Activated CD4-positive, alpha-beta T cell treated with anti-CD3 and anti-CD28 coated beads for 4 hours (primary cell): ENCODE results near the gene PTPRN2.
"Not testable (repeated sequence)": the region's sequence is repeated elsewhere in the genome, so short reads cannot be mapped to it uniquely, and the experiment has no call there.

ENCODE experiments used
- DNase-seq, 2 donors: peaks; one replicate each; pipeline ENCODE4 v3.0.0-alpha.2; 2020

PTPRN2 gene

DNA sequence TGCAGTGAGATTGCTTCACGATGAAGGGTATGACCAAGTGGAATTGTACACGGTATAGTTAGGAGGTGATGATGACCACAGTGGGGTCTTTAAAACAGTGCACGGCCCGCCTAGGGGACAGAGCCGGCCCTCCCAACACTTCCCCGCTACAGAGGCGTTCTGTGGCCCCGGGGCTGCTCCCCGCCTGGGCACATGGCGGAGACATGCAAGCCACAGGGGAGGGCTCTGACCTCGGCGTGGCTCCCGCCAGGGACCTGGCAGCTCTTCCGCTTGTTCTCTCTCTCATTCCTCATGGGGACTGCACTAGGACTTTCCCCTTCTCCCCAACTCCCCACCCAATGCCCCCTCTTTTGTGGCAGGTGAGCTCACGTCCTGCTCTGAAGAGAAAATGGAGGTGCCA is 857.0 kb downstream of the PTPRN2 start:
- DNase-seq = no peak

DNA sequence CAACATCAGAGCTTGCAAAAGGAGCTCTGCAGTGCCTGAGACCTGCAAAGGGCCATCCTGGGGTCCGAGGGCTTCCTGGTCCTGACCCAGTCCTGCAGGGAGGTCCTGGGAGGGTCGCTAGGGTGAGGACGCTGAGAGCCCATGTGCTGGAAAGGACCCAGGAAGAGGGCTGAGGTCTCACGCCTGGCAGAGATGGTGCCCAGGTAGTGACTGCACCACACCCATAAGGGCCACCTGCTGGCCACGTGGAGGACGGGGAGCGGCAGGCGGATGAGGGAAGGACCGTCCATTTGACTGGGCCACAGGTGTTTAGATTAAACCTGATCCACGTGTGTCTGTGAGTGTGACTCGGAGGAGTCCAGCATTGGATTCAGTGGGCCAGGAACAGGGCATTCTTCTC is 858.1 kb downstream of the PTPRN2 start:
- DNase-seq = no peak

DNA sequence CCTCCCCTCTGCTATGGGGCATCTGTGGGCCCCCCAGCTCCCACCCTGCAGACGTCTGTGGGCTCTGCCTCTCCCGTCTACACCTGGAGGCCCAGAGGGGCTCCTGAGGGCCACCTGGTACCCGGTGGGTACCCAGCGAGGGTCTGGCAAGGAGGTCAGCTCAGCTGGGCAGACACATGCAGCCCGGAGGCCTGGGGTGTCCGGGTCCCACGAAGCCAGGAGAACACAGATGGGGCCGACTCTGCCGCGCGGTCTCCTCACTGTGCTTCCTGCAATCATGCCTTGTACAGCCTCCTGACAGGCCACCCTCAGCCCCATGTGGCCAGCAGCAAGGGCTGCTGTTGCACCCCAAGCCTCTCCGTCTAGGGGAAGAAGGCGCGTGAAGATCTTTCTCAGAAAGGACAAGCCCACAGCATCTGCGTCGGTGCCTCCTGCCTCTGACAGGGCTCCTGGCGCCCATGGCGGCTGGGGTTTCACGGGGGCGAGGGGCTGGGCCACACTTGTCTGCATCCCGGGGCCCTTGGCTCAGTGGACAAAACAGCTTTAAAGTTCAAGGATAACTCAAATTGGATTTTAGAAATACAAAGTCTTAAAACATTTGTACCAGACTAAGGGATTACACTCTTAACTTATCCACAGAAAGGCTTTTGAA is 859.5 kb downstream of the PTPRN2 start:
- no peak for DNase-seq

DNA sequence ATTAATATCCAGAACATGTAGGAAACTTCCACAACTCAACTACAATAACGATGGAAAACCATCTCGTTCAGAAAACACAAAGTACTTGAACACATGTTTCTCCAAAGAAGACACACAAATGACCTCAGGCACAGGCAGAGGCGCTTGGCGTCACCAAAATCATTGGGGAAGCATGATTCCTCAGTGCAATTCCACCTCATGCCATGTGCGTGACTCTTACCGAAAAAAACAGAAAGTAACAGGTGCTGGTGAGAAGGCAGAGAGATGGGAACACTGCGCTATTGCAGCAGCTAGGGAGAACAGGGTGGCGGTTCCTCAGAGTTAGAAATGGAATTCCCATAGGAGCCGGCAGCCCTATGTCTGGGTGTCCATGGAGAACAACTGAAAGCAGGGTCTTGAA is 860.9 kb downstream of the PTPRN2 start:
- DNase-seq = no peak

DNA sequence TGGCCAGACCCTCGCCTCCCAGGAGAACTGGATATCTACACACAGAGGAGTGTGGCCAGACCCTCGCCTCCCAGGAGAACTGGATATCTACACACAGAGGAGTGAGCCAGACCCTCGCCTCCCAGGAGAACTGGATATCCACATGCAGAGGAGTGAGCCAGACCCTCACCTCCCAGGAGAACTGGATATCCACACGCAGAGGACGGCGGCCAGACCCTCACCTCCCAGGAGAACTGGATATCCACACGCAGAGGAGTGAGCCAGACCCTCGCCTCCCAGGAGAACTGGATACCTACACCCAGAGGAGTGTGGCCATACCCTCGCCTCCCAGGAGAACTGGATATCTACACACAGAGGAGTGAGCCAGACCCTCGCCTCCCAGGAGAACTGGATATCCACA is 862.3 kb downstream of the PTPRN2 start:
- DNase-seq = not testable (repeated sequence)

DNA sequence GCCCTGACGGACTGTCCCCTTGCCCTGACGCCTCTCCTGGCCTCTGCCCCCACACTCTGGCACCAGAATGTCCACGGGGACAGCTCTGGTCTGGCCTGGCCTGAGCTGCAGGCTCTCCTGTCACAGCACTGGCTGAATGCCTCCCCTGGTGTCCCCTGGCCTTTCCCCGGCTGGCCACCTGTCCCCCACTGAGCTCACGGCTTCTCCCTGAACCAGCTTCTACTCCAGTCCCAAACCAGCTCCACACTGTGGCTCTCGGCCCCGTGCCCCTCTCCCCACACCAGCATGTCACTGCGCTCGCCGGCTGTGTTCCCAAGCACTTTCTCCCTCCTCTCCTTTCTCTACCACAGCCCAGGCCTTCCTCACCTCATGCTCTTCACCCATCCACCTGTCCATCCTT is 864.4 kb downstream of the PTPRN2 start:
- DNase-seq = no peak

DNA sequence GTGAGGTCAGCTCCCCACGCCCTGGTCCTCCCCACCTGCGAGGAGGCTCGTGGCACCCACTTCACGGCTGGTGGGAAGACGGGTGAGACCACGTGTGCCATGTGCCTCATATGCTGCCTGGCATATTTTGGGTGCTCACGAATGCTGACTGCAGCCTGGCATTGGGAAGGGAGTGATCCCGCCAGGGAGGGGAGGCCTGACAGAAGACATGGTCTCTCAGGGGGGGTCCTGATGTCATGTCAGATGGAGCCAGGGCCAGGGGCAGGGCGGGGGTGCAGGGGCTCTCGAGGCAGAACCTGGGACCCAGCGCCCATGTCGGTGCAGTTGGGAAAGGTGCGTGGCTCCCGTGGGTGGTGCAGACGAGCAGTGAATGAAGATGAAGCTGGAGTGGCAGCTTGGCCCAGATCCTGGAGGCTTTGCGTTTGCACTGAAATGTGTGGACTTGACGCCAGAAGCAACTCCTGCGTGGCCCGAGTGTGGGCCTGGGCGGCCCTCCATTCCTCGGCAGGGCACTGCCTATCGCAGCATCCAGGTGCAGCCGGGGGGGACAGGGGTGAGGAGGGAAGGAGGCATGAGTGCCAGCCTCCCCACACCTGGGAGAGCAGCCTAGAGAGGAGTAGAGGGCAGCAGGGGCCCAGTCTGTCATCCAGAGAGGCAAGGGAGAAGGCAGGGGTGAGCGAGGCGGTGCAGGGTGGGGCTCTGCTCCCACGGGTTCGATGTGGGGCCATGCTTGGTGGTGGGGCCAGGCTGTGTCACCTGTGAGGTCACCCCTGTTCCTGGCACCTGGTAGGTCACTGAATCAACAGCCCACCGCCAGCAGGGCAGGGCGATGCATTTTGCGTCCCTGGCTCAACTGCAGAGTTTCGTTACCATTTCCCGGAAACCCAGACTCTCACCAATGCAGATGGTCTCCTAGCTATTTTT is 865.2 kb downstream of the PTPRN2 start:
- DNase-seq = no peak

DNA sequence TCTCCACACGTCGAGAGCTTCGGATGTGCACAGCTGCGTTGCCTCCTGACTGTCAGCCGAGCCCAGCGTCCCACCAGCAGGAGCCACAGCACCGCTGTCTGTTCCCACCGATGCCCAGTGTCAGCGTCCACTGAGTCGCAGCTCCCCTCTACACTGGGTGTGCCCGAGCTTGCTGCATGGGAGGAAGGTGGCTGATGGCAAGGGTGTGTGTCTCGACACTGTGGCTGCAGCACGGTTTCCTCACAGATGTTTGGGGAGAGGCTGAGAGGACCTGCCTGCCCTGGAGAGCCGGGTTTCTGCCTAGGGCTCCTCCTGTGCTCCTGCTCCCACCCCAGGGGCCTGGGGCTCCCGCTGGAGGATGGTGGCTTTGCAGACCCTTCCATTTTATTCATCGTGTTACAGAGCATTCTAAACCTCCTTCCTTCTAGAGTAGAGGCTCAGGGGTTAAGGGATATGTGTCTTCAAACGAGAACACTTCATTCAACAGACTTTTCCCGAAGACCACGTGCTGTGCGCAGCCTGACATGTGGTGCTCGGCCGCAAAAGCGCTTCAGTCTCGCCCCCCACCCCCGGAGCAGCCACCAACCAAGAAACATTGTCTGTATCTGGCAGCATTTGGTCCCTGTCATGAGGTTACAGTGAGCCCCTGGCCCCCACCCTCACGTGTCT is 866.0 kb downstream of the PTPRN2 start:
- DNase-seq = no peak

DNA sequence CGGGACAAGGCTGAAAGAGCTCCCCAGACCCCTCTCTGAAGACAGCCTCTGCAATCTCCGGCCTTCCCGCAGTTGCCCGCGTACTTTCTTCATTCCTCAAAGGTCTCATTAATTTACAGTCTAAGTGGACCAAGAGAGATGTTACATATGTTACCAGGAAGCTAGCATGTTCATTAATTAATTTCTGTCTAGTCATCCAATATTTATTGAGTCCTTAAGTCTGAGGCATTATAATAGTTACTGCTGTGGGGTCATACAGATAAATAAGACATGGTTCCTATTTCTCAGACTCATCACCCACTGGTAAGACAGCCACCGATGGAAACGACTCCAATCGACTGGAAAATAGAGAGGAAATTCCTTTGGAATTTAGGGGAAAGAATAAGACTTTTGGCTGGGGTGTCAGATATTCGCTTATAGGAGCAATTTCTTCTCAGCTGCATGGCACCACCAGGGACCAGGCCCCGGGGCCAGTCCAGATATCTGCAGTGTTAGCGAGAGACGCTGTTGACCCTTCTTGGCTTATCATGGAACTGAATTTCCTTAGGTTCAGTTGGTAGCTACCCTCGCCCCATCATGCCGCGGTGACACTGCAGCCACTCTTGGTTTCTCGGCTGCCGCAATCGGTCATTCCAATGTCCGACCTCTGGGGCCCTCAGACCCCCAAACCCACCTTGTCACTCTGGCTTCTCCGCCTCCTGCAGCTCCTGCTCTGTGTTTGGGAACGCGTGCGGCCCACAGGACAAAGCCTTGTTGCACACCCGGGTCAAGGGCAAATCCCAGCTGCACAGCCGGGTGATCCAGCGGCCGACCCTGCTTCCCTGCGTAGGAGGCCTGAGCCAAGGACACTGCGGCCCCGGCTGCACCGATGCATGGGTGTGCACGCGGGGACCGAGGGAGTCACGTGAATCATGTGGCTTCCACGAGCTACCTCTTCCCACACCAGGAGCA is 867.6 kb downstream of the PTPRN2 start:
- DNase-seq = no peak

DNA sequence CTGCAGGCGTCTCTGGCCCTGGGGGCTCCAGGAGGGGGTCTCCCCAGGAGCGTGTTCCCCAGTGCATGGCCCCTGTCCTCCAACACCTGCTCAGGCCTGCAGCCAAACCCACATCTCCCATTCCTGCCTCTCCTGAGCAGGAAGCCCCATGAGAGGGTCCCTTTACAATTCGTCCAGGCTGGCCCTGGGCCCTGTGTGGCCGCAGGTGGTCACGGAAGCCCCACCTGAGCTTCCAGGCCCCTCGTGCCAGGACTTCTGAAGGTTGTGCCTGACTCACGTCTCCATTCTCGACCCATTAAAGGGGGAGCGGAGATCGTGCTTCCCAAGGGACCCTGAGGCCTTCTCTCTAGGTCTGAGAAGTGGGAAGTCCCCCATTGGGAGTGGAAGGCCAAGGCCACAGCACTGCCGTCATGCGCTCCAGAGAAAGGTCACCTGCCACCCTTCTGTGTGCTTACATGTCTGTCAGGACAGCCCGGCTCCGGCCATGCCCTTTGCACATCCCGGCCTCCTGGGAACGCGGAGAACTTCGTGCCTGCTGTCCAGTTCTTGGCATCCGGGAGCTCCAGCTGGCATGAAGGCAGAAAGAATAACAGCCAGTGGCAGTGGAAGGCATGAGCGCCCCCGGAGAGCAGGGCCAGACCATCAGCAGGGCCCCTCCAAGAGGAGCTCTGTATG is 868.5 kb downstream of the PTPRN2 start:
- no peak for DNase-seq

DNA sequence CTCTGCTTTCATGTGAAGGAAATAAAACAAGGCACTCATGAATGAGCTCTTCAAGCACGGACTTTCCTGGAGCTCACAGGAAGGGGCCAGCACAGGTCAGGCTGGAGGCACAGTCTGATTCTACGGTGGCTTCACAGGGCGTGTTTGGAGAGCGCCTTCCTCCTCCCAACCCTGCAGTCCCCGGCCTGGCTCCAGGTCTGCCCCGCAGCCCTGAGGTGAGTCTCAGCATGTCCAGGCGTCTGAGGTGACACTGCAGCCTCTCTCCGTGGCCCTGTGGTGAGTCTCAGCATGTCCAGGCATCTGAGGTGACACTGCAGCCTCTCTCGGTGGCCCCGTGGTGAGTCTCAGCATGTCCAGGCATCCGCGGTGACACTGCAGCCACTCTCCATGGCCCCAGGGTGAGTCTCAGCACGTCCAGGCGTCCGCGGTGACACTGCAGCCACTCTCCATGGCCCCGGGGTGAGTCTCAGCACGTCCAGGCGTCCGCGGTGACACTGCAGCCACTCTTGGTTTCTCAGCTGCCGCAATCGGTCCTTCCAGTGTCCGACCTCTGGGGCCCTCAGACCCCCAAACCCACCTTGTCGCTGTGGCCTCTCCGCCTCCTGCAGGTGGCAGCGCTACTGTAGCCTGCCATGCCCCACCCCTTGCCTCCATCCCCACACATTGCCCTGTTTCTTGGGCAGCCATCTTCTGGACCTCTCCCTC is 869.2 kb downstream of the PTPRN2 start:
- no peak for DNase-seq

DNA sequence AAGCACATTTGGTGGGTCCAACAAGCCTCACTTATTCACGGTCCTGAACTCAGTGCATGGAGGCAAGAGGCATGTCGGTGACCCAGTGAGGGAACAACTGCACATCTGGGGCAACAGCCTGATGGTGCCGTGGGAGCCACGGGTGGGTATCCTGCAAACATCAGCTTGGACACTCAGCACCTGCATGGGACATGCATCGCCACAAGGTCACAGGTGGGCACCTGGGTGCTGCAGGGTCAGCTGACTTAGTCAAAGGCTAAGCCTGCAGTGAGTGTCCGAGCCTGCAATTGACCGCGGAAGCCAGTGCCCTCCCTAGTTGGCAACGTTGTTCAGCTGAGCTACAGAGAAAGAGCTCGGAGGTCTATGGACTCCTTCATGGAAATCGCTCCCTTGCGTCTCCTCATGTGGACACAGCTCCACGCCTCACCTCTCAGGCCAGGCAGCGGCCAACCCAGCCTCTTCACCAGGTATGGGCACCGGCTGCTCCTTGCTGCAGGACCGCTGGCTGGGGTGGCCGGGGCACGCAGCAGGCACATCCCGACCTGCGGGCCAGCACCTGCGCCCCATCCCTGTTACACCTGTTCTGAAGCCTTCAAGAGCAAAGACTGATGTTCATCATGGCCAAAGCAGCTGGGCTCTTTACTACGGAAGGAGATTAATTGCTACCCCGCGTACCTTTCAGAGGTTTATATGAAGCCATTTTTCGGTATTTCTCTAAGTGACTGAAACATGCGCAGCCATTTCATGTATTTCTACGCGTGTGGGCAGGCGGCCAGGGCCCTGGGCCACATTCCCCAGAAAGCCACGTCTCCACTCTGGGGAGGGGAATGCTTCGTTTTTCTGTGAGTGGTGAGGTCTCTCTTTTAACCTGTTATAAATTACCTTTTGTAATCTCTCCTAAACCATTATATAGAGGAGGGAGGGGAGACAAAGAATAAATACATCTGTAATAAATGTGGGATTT is 870.1 kb downstream of the PTPRN2 start:
- no peak for DNase-seq

DNA sequence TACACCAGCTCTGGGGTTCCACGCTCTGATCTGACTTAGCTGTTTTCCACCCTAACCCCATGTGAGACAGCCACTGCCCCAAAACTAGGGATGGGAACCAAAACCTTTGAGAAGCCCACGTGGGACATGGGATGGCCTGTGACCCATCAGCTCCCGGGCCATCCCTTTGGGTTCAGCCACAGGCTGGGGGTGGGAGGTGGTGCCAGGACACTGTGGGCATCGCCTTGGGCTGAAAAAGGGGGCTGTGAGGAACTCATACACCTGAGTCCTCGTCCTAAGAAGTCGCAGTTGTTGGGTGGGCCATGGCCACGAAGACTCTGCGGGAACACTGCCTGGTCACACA is 871.7 kb downstream of the PTPRN2 start:
- DNase-seq = no peak

DNA sequence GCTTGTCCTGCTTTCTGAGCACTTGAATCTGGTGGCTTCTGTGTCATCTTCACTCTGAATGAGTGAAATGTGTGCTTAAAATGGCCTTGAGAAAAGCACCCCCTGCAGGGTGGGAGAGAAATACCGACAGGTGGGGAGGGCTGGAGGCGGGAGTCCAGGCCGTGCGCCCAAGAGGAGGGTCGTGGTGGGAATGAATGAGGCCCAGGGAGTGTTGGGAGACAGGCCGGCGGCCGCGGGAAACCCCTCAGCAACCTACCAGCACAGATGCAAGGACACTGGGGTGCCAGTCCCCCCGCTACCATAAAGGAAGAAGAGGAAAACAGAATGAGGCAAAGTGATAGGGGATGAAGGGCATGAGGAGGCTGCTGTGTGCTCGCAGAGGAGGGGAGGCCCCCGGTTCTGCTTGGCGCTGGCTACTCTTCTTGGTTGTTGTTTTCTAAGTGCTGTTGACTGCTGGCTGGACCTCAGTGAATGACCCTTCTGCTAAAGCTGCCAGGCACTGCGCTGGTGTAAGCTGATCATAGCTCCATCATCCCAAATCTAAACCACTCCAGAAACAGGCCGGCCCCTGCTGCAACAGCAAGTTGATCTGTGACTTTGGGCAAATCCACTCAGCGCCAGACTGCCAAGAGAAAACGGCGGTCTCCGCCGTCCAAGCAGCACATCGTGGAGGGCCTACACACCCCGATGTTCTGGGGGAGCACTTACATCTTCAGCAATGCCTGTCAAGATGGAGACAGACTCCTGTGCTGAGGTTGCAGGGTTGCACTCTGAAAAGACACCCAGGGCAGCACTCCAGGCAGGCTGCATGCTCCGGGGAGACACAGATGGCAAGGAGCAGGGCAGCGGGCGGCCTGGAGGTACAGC is 872.3 kb downstream of the PTPRN2 start:
- DNase-seq = no peak

DNA sequence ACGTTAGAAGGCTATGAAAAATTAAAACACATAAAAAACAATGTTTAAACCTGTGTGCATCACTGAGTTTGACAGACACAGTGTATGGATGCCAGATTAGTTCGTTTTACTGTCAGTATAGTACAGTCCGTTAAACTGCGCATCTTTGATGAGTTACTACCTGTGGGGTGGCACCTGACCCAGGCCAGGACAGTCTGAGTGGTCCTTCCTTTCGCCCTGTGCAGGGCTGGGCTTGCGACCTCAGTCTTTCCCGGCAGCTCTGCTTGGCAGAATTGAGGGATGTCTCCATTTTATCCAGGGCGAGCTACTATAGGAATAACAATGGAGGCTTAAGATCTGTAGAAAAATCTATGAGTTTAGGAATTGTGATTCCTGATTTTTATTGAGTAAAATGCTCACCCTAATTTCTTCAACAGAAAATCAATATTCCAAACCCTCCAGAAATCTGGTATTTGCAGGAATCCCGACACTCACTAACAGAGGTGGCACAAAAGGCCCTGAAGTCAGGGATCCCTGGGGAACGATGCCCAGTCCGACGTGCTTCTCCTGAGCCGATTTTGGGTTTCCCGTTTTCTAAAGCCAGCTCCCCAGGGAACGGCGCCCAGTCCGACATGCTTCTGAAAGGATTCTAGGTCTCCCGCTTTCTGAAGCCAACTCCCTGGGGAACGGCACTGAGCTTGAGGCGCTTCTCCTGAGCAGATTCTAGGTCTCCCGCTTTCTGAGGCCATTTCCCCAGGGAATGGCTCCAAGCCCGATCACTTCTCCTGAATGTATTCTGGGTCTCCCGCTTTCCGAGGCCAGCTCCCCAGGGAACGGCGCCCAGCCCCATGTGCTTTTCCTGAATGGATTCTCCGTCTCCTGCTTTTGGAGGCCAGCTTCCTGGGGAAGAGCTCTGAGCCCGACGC is 873.2 kb downstream of the PTPRN2 start:
- DNase-seq = no peak

DNA sequence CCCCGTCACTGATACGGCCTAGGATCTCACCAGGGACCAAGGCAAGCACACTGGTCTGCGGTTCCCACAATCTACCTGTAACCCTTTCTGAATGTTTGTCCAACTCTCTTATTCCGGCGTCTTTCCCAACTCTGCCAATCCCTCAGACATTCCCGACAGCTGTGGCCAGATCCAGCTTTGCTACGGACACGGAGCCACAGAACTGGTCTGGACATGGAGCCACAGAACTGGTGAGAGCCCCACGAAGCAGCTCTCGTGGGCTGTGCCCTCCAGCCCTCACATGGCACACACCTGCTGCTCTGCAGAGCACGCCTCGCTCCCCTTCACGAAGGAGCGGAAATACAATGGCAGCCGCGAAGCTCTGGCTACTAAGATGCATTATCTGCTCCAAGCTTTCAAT is 874.0 kb downstream of the PTPRN2 start:
- no peak for DNase-seq

DNA sequence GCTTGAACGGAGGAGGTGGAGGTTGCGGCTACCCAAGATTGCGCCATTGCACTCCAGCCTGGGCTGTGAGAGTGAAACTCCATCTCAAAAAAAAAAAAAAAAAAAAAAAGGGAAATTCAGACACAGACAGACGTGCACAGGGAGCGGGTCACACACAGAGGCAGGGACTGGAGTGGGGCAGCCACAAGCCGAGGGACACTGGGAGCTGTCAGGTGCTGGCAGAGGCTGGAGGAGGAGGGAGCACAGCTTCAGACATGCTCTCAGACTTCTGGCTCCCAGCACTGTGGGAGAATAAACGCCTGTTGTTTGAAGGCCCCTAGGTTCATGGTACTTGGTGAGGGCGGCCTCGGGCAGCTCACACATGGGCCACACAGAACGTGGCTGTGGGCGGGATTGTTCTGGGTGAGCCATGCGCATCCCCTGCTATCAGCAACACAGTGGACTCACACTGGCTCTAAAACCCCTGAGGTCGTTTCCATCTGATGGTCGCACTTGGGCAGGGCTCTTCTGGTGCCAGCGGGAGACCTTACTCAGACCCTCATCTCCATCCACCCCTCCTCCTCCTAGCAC is 874.9 kb downstream of the PTPRN2 start:
- DNase-seq = no peak

DNA sequence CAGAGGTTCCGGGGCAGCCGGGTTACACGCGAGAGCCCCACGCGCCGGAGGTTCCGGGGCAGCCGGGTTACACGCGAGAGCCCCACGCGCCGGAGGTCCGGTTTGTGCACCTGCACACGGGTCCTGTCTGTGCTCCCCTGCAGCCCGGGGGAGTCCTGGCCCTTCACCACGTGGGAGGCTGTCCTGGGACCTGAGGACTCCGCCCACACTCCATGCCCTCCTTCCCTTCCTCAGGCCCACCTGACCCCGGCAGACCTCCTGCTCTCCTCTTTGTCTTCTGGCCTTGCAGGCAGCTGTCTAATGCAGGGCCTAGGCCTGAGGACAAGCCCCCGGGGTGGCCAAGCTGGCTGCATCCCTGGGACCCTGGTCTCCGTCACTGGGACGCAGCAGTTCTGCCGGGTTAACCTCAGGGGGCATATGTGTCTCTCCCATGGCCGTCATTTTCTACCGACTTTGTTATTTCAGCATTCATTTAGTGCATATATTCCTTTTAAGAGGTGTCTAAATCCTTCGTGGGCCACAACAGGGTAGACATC is 876.2 kb downstream of the PTPRN2 start:
- DNase-seq = no peak
